Right lobe of liver (tissue), 4 donors: ENCODE data around the gene MAPK8.
"Not testable (repeated sequence)": the region's sequence is repeated elsewhere in the genome, so short reads cannot be mapped to it uniquely, and the experiment has no call there.

Experiments used
- POLR2A ChIP-seq: fragments of 450-650 bp; IDR thresholded peaks from one replicate; pipeline ENCODE4 v1.6.1; 2017; ENCODE audit warnings: antibody characterized with exemption, mild to moderate bottlenecking
- TF ChIP-seq, protein P1 (sequence below), 4 donors: fragments of 200-600 bp in 3 of 4; fragments of 450-650 bp in 1 of 4; IDR thresholded peaks; one replicate each; pipeline versions ENCODE4 v1.5.1 to v1.8.0; 2016 to 2022; ENCODE audit warnings: antibody characterized with exemption in 4 of 4, mild to moderate bottlenecking in 2 of 4
- donor health status: DM: no; HTN: no; CAD: no.
- donor health status: DM: no; HTN: no; CAD: no.
- donor health status: DM: no; HTN: yes; CAD: no.

DNA sequence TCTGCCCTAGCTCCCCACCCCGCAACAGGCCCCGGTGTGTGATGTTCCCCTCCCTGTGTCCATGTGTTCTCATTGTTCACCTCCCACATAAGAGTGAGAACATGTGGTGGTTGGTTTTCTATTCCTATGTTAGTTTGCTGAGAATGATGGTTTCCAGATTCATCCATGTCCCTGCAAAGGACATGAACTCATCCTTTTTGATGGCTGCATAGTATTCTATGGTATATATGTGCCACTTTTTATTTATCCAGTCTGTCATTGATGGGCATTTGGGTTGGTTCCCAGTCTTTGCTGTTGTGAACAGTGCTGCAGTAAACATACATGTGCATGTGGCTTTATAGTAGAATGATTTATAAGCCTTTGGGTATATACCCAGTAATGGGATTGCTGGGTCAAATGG is 41.1 kb downstream of the MAPK8 start:
- not testable (repeated sequence) for TF ChIP-seq POLR2A
- TF ChIP-seq, protein P1, sequence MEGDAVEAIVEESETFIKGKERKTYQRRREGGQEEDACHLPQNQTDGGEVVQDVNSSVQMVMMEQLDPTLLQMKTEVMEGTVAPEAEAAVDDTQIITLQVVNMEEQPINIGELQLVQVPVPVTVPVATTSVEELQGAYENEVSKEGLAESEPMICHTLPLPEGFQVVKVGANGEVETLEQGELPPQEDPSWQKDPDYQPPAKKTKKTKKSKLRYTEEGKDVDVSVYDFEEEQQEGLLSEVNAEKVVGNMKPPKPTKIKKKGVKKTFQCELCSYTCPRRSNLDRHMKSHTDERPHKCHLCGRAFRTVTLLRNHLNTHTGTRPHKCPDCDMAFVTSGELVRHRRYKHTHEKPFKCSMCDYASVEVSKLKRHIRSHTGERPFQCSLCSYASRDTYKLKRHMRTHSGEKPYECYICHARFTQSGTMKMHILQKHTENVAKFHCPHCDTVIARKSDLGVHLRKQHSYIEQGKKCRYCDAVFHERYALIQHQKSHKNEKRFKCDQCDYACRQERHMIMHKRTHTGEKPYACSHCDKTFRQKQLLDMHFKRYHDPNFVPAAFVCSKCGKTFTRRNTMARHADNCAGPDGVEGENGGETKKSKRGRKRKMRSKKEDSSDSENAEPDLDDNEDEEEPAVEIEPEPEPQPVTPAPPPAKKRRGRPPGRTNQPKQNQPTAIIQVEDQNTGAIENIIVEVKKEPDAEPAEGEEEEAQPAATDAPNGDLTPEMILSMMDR (IDR thresholded peaks at IDR 0.05) = not testable (repeated sequence)
